Measurements from ENCODE around the gene RBM23. TPM values are rescaled to one million over a fixed set of nuclear protein-coding genes. Genes with fewer than 3 reads are reported as not detected.

Gene RBM23
- total RNA-seq, 1 experiment from 2014 or later, result 76.5 TPM

DNA sequence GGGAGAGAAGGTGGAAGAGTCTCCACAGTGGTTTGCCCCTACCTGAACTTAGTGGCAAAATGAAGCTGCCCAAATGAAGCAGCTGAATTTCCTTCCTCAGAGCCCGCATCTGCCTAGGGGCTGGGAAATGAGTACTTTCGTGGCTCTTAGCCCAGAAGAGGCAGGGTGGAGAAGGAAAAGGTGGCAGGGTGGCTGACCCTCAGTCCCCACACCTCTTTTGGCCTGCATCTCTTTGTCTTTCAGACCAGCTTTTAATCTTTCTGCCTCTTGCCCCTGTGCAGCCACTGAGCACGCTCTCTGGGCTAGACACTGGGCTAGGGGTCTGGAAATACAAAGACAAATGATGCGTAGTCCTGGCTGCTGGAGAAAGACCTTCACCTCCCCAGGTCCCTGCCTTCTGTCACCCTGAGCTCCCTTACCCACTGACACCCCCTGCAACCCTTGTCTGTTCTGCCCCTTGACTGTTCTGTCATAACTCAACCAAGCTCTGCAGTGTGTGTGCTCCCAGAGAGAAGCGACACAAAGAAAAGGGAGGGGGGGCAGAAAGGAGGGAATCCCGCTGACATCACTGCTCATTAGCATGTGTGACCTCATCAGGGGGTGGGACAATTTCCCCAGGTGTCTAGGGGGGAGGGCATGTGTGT lies 36.3 kb downstream of the RBM23 start:
- no peaks in the 10 kb centered on the region for H3K79me2 ChIP-seq (ENCODE audit: low read depth)
- TF ChIP-seq, protein P1, sequence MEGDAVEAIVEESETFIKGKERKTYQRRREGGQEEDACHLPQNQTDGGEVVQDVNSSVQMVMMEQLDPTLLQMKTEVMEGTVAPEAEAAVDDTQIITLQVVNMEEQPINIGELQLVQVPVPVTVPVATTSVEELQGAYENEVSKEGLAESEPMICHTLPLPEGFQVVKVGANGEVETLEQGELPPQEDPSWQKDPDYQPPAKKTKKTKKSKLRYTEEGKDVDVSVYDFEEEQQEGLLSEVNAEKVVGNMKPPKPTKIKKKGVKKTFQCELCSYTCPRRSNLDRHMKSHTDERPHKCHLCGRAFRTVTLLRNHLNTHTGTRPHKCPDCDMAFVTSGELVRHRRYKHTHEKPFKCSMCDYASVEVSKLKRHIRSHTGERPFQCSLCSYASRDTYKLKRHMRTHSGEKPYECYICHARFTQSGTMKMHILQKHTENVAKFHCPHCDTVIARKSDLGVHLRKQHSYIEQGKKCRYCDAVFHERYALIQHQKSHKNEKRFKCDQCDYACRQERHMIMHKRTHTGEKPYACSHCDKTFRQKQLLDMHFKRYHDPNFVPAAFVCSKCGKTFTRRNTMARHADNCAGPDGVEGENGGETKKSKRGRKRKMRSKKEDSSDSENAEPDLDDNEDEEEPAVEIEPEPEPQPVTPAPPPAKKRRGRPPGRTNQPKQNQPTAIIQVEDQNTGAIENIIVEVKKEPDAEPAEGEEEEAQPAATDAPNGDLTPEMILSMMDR (conservative IDR thresholded peaks at IDR 0.05), result no peak
- TF ChIP-seq EZH2 (IDR thresholded peaks at IDR 0.05; ENCODE audit: low read depth), result no peak
- H3F3A ChIP-seq (ENCODE audit: insufficient read depth, low read depth), result peaks cover 5% of the 10 kb centered on the region; the same call in 1 of the 2 replicates
- ChIA-PET POLR2A (ENCODE audit: unreplicated experiment) (interaction anchor here (0.5 to 0.8 kb wide), 8 partner anchors 21 to 492 kb away, joined by 3 to 13 read pairs (median 4); no protein-coding TSS in a partner anchor), CTCF (interaction anchor here (0.6 kb wide), 3 partner anchors 30 to 194 kb away, joined by 3 to 6 read pairs (median 4); no protein-coding TSS in a partner anchor)
- intact Hi-C loops (cut with micrococcal nuclease; ENCODE audit: unreplicated experiment), result no loop called here
- H3K4me1 ChIP-seq (replicated peaks; ENCODE audit: insufficient read depth), result peaks cover 7% of the 10 kb centered on the region; the same call in 1 of the 2 replicates
- H2AFZ ChIP-seq, result no peak overlapping the region
- no peak overlapping the region for H3K27ac ChIP-seq
- no peak overlapping the region for H3K4me3 ChIP-seq
- no TSS peak for BruUV-seq (replicated peaks)
- H3K36me3 ChIP-seq (ENCODE audit: low read depth), result no peaks in the 10 kb centered on the region
- H3K4me2 ChIP-seq, result no peak overlapping the region
- DNase-seq, result peak in 1 of 2 experiments; percentile 36
- H3K9me3 ChIP-seq (ENCODE audit: insufficient read depth, low read depth), result no peaks in the 10 kb centered on the region
- no peaks in the 10 kb centered on the region for H3K27me3 ChIP-seq (ENCODE audit: insufficient read depth, low read depth)
- no peaks in the 10 kb centered on the region for H4K20me1 ChIP-seq (ENCODE audit: insufficient read depth)
- H3K9me2 ChIP-seq (ENCODE audit: insufficient read depth), result no peaks in the 10 kb centered on the region

DNA sequence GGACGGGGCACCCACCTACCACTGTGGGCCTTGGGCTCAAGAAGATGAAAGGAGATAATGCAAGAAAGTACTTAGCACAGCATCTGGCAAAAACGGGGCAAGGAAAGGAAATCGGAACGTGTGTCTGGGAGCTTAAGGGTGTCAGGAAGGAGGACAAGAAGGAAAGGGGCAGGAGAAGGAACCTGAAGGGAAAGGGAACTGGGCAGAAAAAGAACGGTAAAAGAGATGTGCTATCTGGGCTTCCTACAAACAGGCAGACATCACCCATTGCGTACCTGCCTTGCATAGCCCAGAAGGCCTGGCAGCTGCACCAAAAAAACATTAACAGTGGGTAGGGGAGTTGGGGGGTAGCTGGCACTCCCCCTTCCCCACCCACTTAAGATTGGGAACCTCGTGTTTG lies 36.9 kb downstream of the RBM23 start:
- Histone ChIP-seq H3K4me2 (no peak overlapping the region), H3F3A (ENCODE audit: insufficient read depth, low read depth) (peaks cover 5% of the 10 kb centered on the region; the same call in 1 of the 2 replicates), H3K4me1 (replicated peaks; ENCODE audit: insufficient read depth) (peaks cover 7% of the 10 kb centered on the region; the same call in 1 of the 2 replicates), H3K9me3 (ENCODE audit: insufficient read depth, low read depth) (no peaks in the 10 kb centered on the region), H4K20me1 (ENCODE audit: insufficient read depth) (no peaks in the 10 kb centered on the region), H3K36me3 (ENCODE audit: low read depth) (no peaks in the 10 kb centered on the region), H3K4me3 (no peak overlapping the region), H3K79me2 (ENCODE audit: low read depth) (no peaks in the 10 kb centered on the region), H3K27me3 (ENCODE audit: insufficient read depth, low read depth) (no peaks in the 10 kb centered on the region), H2AFZ (no peak overlapping the region), H3K9me2 (ENCODE audit: insufficient read depth) (no peaks in the 10 kb centered on the region), H3K27ac (no peak overlapping the region)
- CTCF ChIA-PET, result no interaction called here
- no peak for DNase-seq
- POLR2A ChIA-PET (ENCODE audit: unreplicated experiment), result interaction anchor here (0.5 to 0.8 kb wide), 5 partner anchors 22 to 491 kb away, joined by 3 to 6 read pairs (median 4); no protein-coding TSS in a partner anchor
- no peak for TF ChIP-seq EZH2 (IDR thresholded peaks at IDR 0.05; ENCODE audit: low read depth)
- TF ChIP-seq, protein P1 (conservative IDR thresholded peaks at IDR 0.05), result no peak
- intact Hi-C loops (cut with micrococcal nuclease; ENCODE audit: unreplicated experiment), result no loop called here
- no TSS peak for BruUV-seq (replicated peaks)

DNA sequence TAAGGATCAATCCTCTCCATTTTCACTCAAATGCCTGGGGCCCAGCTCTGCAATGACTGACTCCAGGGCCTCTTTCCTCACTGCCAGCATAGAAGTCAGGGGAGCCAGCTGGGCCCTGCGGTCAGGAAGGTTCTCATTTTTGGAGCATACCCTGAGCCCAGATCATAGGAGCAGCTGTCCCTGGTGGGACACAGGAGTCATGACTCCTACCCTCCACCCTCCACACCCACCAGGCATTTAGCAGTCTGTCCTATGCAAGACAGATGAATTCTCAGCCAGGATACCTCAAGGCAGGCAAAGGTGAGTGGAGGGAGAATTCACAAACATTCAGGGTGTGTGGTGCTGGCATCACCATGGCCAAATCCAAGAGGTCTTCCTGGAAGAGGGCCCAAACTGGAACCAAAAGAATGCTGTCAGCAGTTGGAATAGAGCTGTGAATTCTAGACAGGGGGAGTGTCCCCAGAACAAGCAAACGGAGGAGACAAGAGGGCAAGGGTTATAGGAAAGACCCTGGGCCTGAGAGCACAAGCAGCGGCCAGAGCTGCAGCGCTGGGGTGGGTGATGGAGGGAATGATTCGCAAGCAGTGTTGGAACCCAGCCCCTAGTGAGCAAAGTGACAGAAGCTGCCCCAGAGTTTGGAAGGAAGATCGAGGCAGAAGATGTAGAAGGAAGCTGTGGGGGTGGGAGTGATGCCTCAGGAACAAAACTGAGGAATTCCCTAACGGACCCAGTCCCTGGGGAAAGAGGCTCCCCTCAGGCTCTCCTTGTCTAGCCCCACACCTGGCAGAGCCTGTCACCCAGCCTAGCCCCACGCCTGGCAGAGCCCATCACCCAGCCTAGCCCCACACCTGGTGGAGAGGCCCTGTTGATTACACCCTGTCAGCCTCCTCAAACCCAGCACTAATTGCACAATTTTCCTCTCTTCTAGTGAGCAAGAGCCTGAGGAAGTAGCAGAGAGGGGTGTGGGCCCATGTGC lies 40.4 kb downstream of the RBM23 start:
- no TSS peak for BruUV-seq (replicated peaks)
- intact Hi-C loops (cut with micrococcal nuclease; ENCODE audit: unreplicated experiment), result no loop called here
- H3K36me3 ChIP-seq (ENCODE audit: low read depth), result no peaks in the 10 kb centered on the region
- H2AFZ ChIP-seq, result no peak overlapping the region
- H3K9me2 ChIP-seq (ENCODE audit: insufficient read depth), result no peaks in the 10 kb centered on the region
- CTCF ChIA-PET, result no interaction called here
- DNase-seq, result no peak
- POLR2A ChIA-PET (ENCODE audit: unreplicated experiment), result no interaction called here
- no peak overlapping the region for H3K27ac ChIP-seq
- no peaks in the 10 kb centered on the region for H3K4me1 ChIP-seq (replicated peaks; ENCODE audit: insufficient read depth)
- H3K27me3 ChIP-seq (ENCODE audit: insufficient read depth, low read depth), result no peaks in the 10 kb centered on the region
- H3K9me3 ChIP-seq (ENCODE audit: insufficient read depth, low read depth), result no peaks in the 10 kb centered on the region
- no peaks in the 10 kb centered on the region; the same call in 1 of the 2 replicates for H4K20me1 ChIP-seq (ENCODE audit: insufficient read depth)
- no peak overlapping the region for H3K4me2 ChIP-seq
- no peaks in the 10 kb centered on the region for H3F3A ChIP-seq (ENCODE audit: insufficient read depth, low read depth)
- TF ChIP-seq EZH2 (IDR thresholded peaks at IDR 0.05; ENCODE audit: low read depth), result no peak
- TF ChIP-seq, protein P1 (conservative IDR thresholded peaks at IDR 0.05), result no peak
- no peak overlapping the region for H3K4me3 ChIP-seq
- peaks cover 7% of the 10 kb centered on the region for H3K79me2 ChIP-seq (ENCODE audit: low read depth)

Data from PC-9 (cell line).